Activated T-cell treated with anti-CD3 and anti-CD28 coated beads, Interleukin-2, amount 50 U/mL, for 4 hours (primary cell): ENCODE data around the gene DGKZ. TPM values are rescaled to one million over a fixed set of nuclear protein-coding genes. Genes with fewer than 3 reads are reported as not detected.

Experiments used
- ATAC-seq, 2 donors: fragments of 200-7000 bp; cut with Tn5 transposase; one replicate each; pipeline ENCODE4 v1.10.0; 2021
- DNase-seq: peaks from one replicate; pipeline ENCODE4 v3.0.0-alpha.2; 2020
- H3K27me3 Mint-ChIP-seq: one replicate; pipeline ENCODE4 v1.8.0; 2021; ENCODE audit warnings: low read depth, mixed read lengths
- H3K36me3 Mint-ChIP-seq: one replicate; pipeline ENCODE4 v1.8.0; 2022; ENCODE audit warnings: mixed read lengths; ENCODE audit not compliant: insufficient read depth
- H3K4me1 Mint-ChIP-seq: one replicate; pipeline ENCODE4 v1.8.0; 2021; ENCODE audit warnings: low read depth, mixed read lengths
- H3K4me3 Mint-ChIP-seq: one replicate; pipeline ENCODE4 v1.8.0; 2021; ENCODE audit warnings: mild to moderate bottlenecking, moderate library complexity, mixed read lengths
- H3K9me3 Mint-ChIP-seq: one replicate; pipeline ENCODE4 v1.8.0; 2021; ENCODE audit warnings: mixed read lengths
- total RNA-seq, 3 donors: library from RNA; stranded (reverse); gene quantifications; one replicate each; pipeline ENCODE4 v1.2.1, GENCODE V29; 2021

The DGKZ gene
- total RNA-seq, 3 donors from 2014 or later = 112 to 122 (median 118) TPM

DNA sequence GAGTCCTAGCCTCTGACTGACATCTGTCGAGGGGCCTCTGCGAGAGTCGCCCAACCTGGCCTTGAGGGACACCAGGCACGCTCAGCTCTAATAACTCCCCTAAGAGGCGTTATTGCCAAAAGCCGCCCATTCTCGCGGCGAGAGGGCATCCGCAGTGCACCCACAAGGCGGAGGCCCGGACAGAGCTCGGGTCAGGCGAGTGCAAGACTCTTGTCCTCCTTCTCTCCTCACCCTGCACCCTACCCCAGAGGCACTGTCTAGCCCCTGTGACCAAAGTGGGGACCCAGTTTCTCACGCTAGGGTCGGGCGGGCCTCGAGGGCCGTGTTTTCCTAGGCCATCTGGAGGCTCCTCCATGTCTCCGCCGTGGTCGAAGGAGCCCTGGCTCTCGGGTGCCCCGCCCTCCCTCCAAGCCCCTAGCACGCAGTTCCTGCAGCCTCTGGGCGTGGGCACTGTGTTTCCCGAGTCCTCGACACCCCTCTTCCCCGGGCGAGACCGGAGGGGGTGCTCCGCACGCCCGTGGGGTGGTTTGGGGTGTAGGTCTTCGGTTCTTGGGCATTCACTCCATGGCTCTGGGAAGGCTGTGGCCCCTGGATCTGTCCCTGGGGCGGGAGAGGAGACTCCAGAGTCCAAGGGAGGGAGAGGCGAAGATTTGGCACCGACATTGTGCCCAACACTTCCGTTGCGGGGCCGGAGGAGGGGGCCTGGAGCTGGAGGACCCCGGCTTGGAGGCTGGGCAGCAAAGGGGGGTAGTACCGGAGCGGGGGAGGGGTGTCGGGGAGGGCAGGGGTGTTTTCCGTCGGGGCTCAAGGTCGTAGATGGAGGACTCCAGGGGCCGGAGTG lies 43.3 kb downstream of the DGKZ start:
- Mint-ChIP-seq H3K4me1 (peaks cover 16% of the 10 kb centered on the region), H3K27me3 (peaks cover 56% of the 10 kb centered on the region), H3K36me3 (no peaks in the 10 kb centered on the region), H3K9me3 (no peaks in the 10 kb centered on the region), H3K4me3 (peak overlapping the region; percentile 35)
- no peak for DNase-seq
- ATAC-seq = no peak

- Mint-ChIP-seq H3K9me3 (no peaks in the 10 kb centered on the region), H3K4me1 (peaks cover 16% of the 10 kb centered on the region), H3K36me3 (no peaks in the 10 kb centered on the region), H3K27me3 (peaks cover 51% of the 10 kb centered on the region), H3K4me3 (no peak overlapping the region)
- no peak for DNase-seq
- ATAC-seq = no peak
Measured at GRCh38 chr11:46391186-46391577, 43.9 kb downstream of the DGKZ start.

DNA sequence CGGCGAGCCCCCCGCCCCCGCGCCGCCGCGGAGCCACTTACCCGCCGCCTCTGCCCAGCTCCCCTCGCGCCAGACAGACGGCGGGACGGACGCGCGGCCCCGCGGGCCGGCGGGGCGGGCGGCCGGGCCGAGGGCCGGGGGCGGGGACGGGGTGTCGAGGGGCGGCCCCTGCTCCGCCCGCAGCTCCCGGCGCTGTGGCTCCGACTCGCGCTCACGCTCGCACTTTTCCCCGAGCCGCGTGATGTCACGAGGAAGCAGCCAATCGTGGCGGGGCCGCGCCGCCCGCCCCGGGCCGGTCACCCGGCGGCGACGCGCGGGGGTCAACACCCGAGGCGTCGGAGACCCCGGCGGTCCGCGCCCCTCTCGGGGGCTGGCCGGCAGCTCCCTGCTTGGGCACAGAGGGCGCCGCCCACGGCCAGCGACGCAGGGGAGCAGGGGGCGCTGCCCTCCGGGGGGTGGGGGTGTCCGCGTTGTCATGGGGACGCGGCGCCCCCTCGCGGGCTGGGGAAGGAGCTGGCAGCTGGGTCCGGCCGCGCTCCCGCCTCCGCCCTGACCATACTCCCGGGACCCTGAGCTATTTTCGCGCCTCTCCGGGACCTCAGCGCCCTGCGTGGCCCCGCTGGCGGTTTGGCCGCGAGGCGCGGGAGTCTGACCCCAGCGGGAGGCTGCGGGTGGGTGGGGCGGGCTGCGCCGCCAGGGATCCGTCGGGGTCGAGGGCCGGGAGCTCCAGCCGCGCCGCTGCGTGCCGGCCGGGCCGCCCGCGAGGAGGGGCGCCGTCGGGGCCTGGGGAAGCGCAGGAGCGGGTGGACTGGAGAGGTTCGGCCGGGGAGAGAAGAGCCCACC lies 44.5 kb downstream of the DGKZ start, which contains the start of gene CHRM4:
TSS of gene CHRM4 (minus strand) at position 199 of the 843 bp plus-strand sequence. CDS start 5,219 bp downstream, outside the sequence.
- Mint-ChIP-seq H3K36me3 (no peaks in the 10 kb centered on the region), H3K4me1 (peaks cover 15% of the 10 kb centered on the region), H3K9me3 (no peaks in the 10 kb centered on the region), H3K4me3 (peak within 1 kb of the TSS; percentile 79), H3K27me3 (peaks cover 44% of the 10 kb centered on the region)
- ATAC-seq (peak in 1 of 2 donors; percentile 1), DNase-seq (no peak)

- peak overlapping the region; percentile 79 for H3K4me3 Mint-ChIP-seq
- ATAC-seq (peak; percentile 81), DNase-seq (peak; percentile 68)
- H3K36me3 Mint-ChIP-seq = peaks cover 3% of the 10 kb centered on the region
- H3K9me3 Mint-ChIP-seq = no peaks in the 10 kb centered on the region
- peaks cover 15% of the 10 kb centered on the region for H3K4me1 Mint-ChIP-seq
- peaks cover 36% of the 10 kb centered on the region for H3K27me3 Mint-ChIP-seq
Measured at GRCh38 chr11:46392421-46393230, 45.4 kb downstream of the DGKZ start.

GRCh38 chr11:46393231-46393616 lies 46.0 kb downstream of the DGKZ start:
- ATAC-seq = no peak
- Mint-ChIP-seq H3K4me3 (peak overlapping the region; percentile 79), H3K36me3 (peaks cover 6% of the 10 kb centered on the region), H3K27me3 (peaks cover 34% of the 10 kb centered on the region), H3K9me3 (no peaks in the 10 kb centered on the region), H3K4me1 (peaks cover 14% of the 10 kb centered on the region)
- no peak for DNase-seq

DNA sequence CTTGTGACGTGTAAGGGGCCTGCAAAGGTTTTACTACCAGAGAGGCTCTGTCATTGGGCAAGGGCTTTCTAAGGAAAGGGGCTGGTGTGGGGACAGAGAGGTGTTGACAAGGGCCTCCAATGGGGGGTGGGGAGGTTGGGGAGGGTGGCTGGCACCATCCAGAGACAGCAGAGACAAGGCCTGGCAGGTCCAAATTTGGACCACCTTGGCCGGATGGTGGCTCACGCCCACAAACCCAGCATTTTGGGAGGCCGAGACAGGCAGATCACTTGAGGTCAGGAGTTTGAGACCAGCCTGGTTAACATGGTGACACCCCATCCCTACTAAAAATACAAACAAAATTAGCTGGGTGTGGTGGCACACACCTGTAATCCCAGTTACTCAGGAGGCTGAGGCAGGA lies 46.5 kb downstream of the DGKZ start:
- ATAC-seq (no peak), DNase-seq (no peak)
- Mint-ChIP-seq H3K27me3 (peaks cover 29% of the 10 kb centered on the region), H3K9me3 (no peaks in the 10 kb centered on the region), H3K4me1 (peaks cover 12% of the 10 kb centered on the region), H3K36me3 (peaks cover 6% of the 10 kb centered on the region), H3K4me3 (no peak overlapping the region)

DNA sequence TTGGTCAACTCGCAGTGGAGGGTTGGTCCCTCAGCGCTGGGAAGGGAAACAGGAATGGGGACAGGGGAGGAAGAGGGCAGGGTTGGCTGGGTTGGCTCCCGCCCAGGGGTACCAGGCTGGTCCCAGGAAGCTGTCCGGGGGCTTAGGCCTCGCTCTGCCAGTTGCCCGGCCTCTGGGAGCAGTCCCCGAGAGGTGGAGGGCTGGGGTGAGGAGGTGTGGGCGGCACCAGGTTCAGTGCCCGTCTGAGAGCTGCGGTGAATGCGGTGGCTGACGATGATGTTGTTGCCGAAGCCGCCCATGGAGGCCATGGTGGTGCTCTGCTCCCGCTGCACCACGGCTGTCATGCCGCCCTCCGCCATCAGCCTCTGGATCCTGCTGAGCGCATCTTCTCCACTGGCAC lies 50.3 kb downstream of the DGKZ start:
- no peak overlapping the region for H3K4me3 Mint-ChIP-seq
- peaks cover 7% of the 10 kb centered on the region for H3K4me1 Mint-ChIP-seq
- H3K9me3 Mint-ChIP-seq = no peaks in the 10 kb centered on the region
- DNase-seq (no peak), ATAC-seq (no peak)
- peaks cover 11% of the 10 kb centered on the region for H3K36me3 Mint-ChIP-seq
- H3K27me3 Mint-ChIP-seq = peaks cover 10% of the 10 kb centered on the region

- H3K36me3 Mint-ChIP-seq = peaks cover 28% of the 10 kb centered on the region
- no peak for ATAC-seq
- DNase-seq = no peak
- H3K9me3 Mint-ChIP-seq = no peaks in the 10 kb centered on the region
- H3K27me3 Mint-ChIP-seq = no peaks in the 10 kb centered on the region
- H3K4me1 Mint-ChIP-seq = no peaks in the 10 kb centered on the region
- H3K4me3 Mint-ChIP-seq = no peak overlapping the region
Measured at GRCh38 chr11:46402957-46403902, 56.0 kb downstream of the DGKZ start.

DNA sequence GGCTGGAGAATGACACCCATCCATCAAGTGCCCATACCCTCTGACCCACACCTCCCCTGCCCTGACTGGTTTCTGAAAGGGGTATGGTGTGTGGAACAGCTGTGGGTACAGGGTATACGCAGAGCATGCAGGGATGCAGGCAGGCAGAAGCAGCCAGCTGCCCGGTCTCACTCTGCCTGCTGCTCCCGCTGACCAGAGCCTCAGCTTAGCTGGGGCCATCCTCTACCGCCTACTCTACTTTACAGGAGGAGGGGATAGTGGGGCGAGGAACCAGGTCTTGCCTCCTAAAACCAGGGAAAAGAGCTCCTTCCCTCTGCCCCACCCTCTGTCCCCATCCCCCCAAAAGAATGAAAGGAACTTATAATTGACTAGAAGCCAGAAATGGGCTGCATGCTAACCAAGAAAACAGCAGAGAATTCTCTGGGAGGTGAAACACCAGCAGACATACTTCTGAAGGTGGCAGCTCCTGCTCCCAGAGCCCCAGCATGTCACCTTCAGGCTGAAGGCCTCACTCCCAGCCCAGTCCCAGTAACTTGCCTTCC lies 57.3 kb downstream of the DGKZ start:
- ATAC-seq (no peak), DNase-seq (no peak)
- H3K4me1 Mint-ChIP-seq = no peaks in the 10 kb centered on the region
- no peaks in the 10 kb centered on the region for H3K9me3 Mint-ChIP-seq
- H3K36me3 Mint-ChIP-seq = peaks cover 33% of the 10 kb centered on the region
- H3K4me3 Mint-ChIP-seq = no peak overlapping the region
- no peaks in the 10 kb centered on the region for H3K27me3 Mint-ChIP-seq

- Mint-ChIP-seq H3K4me3 (no peak overlapping the region), H3K4me1 (no peaks in the 10 kb centered on the region), H3K9me3 (no peaks in the 10 kb centered on the region), H3K36me3 (peaks cover 36% of the 10 kb centered on the region), H3K27me3 (no peaks in the 10 kb centered on the region)
- no peak for DNase-seq
- ATAC-seq = no peak
Measured at GRCh38 chr11:46407635-46408034, 60.4 kb downstream of the DGKZ start.

DNA sequence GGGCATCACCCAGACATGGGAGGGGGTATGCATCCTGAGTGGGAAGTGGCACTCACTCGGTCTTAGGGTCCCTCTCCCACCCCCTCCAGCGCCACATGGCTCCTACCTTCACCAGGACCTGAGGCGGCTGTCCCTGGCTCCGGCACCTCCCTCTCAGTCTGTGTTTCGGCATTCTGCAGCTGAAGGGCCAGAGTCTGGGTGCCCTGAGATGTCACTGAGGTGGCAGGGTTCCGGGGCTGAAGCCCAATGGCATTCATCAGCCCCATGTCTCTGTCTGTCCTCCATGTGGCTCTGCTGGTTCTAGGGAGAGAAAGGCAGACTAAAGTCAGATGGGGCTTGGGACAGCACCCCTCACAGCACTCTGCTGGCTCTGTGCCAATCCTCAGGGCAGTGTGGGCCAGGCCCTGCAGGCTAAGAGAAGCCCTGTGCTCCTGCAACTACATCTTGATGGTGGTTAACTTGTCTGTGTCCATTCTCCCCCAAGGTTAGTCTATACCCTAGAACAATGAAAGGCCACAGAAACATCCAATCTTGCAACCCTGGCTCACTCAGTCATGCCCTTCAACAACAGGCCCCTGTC lies 61.2 kb downstream of the DGKZ start:
- no peaks in the 10 kb centered on the region for H3K27me3 Mint-ChIP-seq
- DNase-seq (no peak), ATAC-seq (no peak)
- H3K4me3 Mint-ChIP-seq = no peak overlapping the region
- no peaks in the 10 kb centered on the region for H3K4me1 Mint-ChIP-seq
- no peaks in the 10 kb centered on the region for H3K9me3 Mint-ChIP-seq
- peaks cover 32% of the 10 kb centered on the region for H3K36me3 Mint-ChIP-seq

- no peaks in the 10 kb centered on the region for H3K9me3 Mint-ChIP-seq
- H3K4me1 Mint-ChIP-seq = no peaks in the 10 kb centered on the region
- no peak for DNase-seq
- no peak overlapping the region for H3K4me3 Mint-ChIP-seq
- no peaks in the 10 kb centered on the region for H3K27me3 Mint-ChIP-seq
- peaks cover 30% of the 10 kb centered on the region for H3K36me3 Mint-ChIP-seq
- ATAC-seq = no peak
Measured at GRCh38 chr11:46410021-46410420, 62.8 kb downstream of the DGKZ start.
